GM12878 (cell line): ENCODE results near the gene RPS6KC1. TPM values are rescaled to one million over a fixed set of nuclear protein-coding genes. Genes with fewer than 3 reads are reported as not detected.

ENCODE experiments used
- ATAC-seq: fragments of 200-7000 bp; cut with Tn5 transposase; 3 replicates; pipeline ENCODE4 v1.9.1; 2020; ENCODE audit warnings: mild to moderate bottlenecking, moderate library complexity
- BruUV-seq: library from RNA; stranded (reverse); fragments of 400-500 nt; replicated peaks from 2 replicates; lab custom pipeline; 2021; lab: Mats Ljungman, UMichigan
- CTCF ChIA-PET: fragments of 300-600 bp; sonication (Branson Sonifier 250); formaldehyde crosslinking; extraction: SDS; loops from one replicate; lab custom pipeline; 2021; ENCODE audit warnings: inconsistent platforms; lab: Yijun Ruan, JAX
- POLR2A ChIA-PET: fragments of 350-600 bp; formaldehyde crosslinking; extraction: SDS; loops from one replicate; lab custom pipeline; 2021; ENCODE audit warnings: inconsistent platforms; lab: Charles Lee
- RAD21 ChIA-PET: fragments of 300-600 bp; sonication (Branson Sonifier 250); formaldehyde crosslinking; loops from one replicate; lab custom pipeline; 2023; ENCODE audit warnings: antibody characterized with exemption; ENCODE audit not compliant: unreplicated experiment; lab: Charles Lee
- SMC1A ChIA-PET: fragments of 300-600 bp; sonication (Branson Sonifier 250); formaldehyde crosslinking; loops from one replicate; lab custom pipeline; 2023; ENCODE audit not compliant: unreplicated experiment, uncharacterized antibody; lab: Charles Lee
- DNase-seq: peaks from one replicate; pipeline ENCODE4 v3.0.0-alpha.2; 2011; ENCODE audit warnings: low read depth, low spot score
- FAIRE-seq: peaks from 3 replicates; lab custom pipeline; 2011; peaks lifted over from hg19 to GRCh38; lab: Jason Lieb, UNC
- H2AFZ ChIP-seq: 2 replicates; pipeline ENCODE4 v1.6.0; 2011; ENCODE audit warnings: low read depth, low read length, control low read depth; ENCODE audit not compliant: control insufficient read depth
- H3K27ac ChIP-seq: 2 replicates; pipeline ENCODE4 v1.5.1; 2011; ENCODE audit warnings: control low read depth; ENCODE audit not compliant: control insufficient read depth, insufficient read depth
- H3K27me3 ChIP-seq, 2 experiments: replicated peaks in 1 of 2; 2 replicates each; pipeline versions ENCODE4 v1.6.0 to v1.6.1; 2011; ENCODE audit warnings: low read length in 1 of 2; ENCODE audit not compliant: control insufficient read depth in 2 of 2, insufficient read depth in 2 of 2
- H3K36me3 ChIP-seq, 2 experiments: 2 replicates each; pipeline ENCODE4 v1.5.1; 2011; ENCODE audit warnings: low read length in 1 of 2; ENCODE audit not compliant: control insufficient read depth in 2 of 2, insufficient read depth in 2 of 2
- H3K4me1 ChIP-seq: 2 replicates; pipeline ENCODE4 v1.6.1; 2011; ENCODE audit warnings: mild to moderate bottlenecking, low read length, moderate library complexity, mixed read lengths; ENCODE audit not compliant: control insufficient read depth, insufficient read depth
- H3K4me2 ChIP-seq: 2 replicates; pipeline ENCODE4 v1.6.0; 2011; ENCODE audit warnings: control low read depth; ENCODE audit not compliant: control insufficient read depth, insufficient read depth
- H3K4me3 ChIP-seq: fragments of 200-600 bp; sonication (generic); 2 replicates; pipeline ENCODE4 v1.5.1; 2016
- H3K79me2 ChIP-seq: 2 replicates; pipeline ENCODE4 v1.6.0; 2011; ENCODE audit warnings: low read length; ENCODE audit not compliant: control insufficient read depth, insufficient read depth
- H3K9ac ChIP-seq: 2 replicates; pipeline ENCODE4 v1.8.0; 2011; ENCODE audit warnings: low read length, control low read depth, mixed read lengths; ENCODE audit not compliant: control insufficient read depth, insufficient read depth
- H3K9me3 ChIP-seq: replicated peaks from 3 replicates; pipeline ENCODE4 v1.5.1; 2011; ENCODE audit warnings: mild to moderate bottlenecking, low read length; ENCODE audit not compliant: control insufficient read depth, insufficient read depth
- H4K20me1 ChIP-seq: 2 replicates; pipeline ENCODE4 v1.6.0; 2011; ENCODE audit not compliant: control insufficient read depth, insufficient read depth
- BRCA1 ChIP-seq: IDR thresholded peaks from 2 replicates; pipeline ENCODE4 v1.6.1; 2011; ENCODE audit warnings: low read depth, low read length, improper control_type of control experiment
- FOXK2 ChIP-seq: fragments of 450-650 bp; IDR thresholded peaks from 2 replicates; pipeline ENCODE4 v1.6.1; 2017; ENCODE audit warnings: mild to moderate bottlenecking, moderate library complexity
- HDAC2 ChIP-seq: fragments of 200-600 bp; sonication (generic); IDR thresholded peaks from 2 replicates; pipeline ENCODE4 v1.6.1; 2017
- HDGF ChIP-seq: fragments of 450-650 bp; IDR thresholded peaks from 2 replicates; pipeline ENCODE4 v1.6.1; 2016; ENCODE audit warnings: antibody characterized with exemption
- POLR2AphosphoS2 ChIP-seq: IDR thresholded peaks from 2 replicates; pipeline ENCODE4 v1.6.1; 2011; ENCODE audit warnings: low read depth, mild to moderate bottlenecking, low read length, improper control_type of control experiment, moderate library complexity
- SMAD1 ChIP-seq: fragments of 450-650 bp; IDR thresholded peaks from 2 replicates; pipeline ENCODE4 v1.6.1; 2018; ENCODE audit warnings: mild to moderate bottlenecking, low read depth; ENCODE audit not compliant: partially characterized antibody
- SUZ12 ChIP-seq: fragments of 200-600 bp; sonication (generic); IDR thresholded peaks from one replicate; pipeline ENCODE4 v1.6.1; 2018; ENCODE audit warnings: antibody characterized with exemption, mild to moderate bottlenecking; ENCODE audit not compliant: unreplicated experiment
- ZNF217 ChIP-seq: fragments of 450-650 bp; IDR thresholded peaks from 2 replicates; pipeline ENCODE4 v1.6.1; 2017; ENCODE audit warnings: antibody characterized with exemption, mild to moderate bottlenecking
- ZNF622 ChIP-seq: fragments of 450-650 bp; IDR thresholded peaks from 2 replicates; pipeline ENCODE4 v1.6.1; 2017; ENCODE audit warnings: mild to moderate bottlenecking, inconsistent platforms
- in situ Hi-C: fragments of 300-500 bp; cut with MboI; formaldehyde crosslinking; loops from 9 replicates; pipeline ENCODE4 v1.14.3; 2018; ENCODE audit warnings: mixed read lengths
- intact Hi-C: fragments of 100-400 bp; cut with micrococcal nuclease; formaldehyde crosslinking; loops from one replicate; pipeline ENCODE4 v1.14.2; 2022; ENCODE audit not compliant: unreplicated experiment
- polyA plus RNA-seq, 11 experiments: library from polyadenylated mRNA; depleted of rRNA in 4 of 11; unstranded in 6 of 11; stranded (reverse) in 5 of 11; fragments of >200 nt; fragmentation: Nextera tagmentation in 4 of 11; fragmentation: Illumina TruSeq in 1 of 11; extraction: Ambion mirVana in 4 of 11; extraction: Trizol in 1 of 11; gene quantifications; 1 replicate in 1 of 11; 2 replicates in 10 of 11; pipeline versions ENCODE4 v1.2.1 to v1.2.3, GENCODE V29; 2011 to 2016; ENCODE audit warnings: inconsistent platforms in 2 of 11, missing spikeins in 2 of 11, low read depth in 1 of 11
- total RNA-seq, 4 experiments: library from RNA; depleted of rRNA in 3 of 4; stranded (reverse); fragments of >200 nt in 3 of 4; fragmentation: Illumina TruSeq in 1 of 4; extraction: Trizol in 1 of 4; gene quantifications; 2 replicates each; pipeline versions ENCODE4 v1.2.1 to v1.2.3, GENCODE V29; 2013 to 2021
- TF ChIP-seq, protein P1 (sequence below): IDR thresholded peaks from 2 replicates; pipeline ENCODE4 v1.6.1; 2012; ENCODE audit warnings: low read depth, low read length, improper control_type of control experiment

Gene RPS6KC1
- total and polyA plus RNA-seq, 10 of the 15 experiments (the other 5 are each of a cell fraction or from before 2014, with no cell fraction given): 2.9 to 17.3 (median 12.2) TPM

- Histone ChIP-seq H3K79me2 (no peaks in the 10 kb centered on the region), H3K4me2 (no peak overlapping the region), H3K4me1 (no peaks in the 10 kb centered on the region), H3K4me3 (no peak overlapping the region), H3K27me3 (no peaks in the 10 kb centered on the region), H3K9ac (no peak overlapping the region), H4K20me1 (no peaks in the 10 kb centered on the region), H2AFZ (no peak overlapping the region), H3K27ac (no peak overlapping the region), H3K36me3 (no peaks in the 10 kb centered on the region), H3K9me3 (no peaks in the 10 kb centered on the region)
- DNase-seq (no peak), FAIRE-seq (no peak), ATAC-seq (no peak)
- ChIA-PET CTCF (interaction anchor here (0.6 to 0.9 kb wide), 8 partner anchors 8 to 877 kb away, joined by 3 to 6 read pairs (median 3); no protein-coding TSS in a partner anchor), POLR2A (no interaction called here), RAD21 (interaction anchor here (0.8 to 1.2 kb wide), 3 partner anchors 11 to 878 kb away, joined by 3 to 4 read pairs (median 3); no protein-coding TSS in a partner anchor), SMC1A (interaction anchor here (1.3 kb wide), 1 partner anchor 954 kb away, joined by 3 read pairs; no protein-coding TSS in a partner anchor)
- in situ Hi-C loops (loop anchor here (10.0 kb wide), 1 partner anchor 879 kb away; no protein-coding TSS in a partner anchor), intact Hi-C loops (no loop called here)
- BruUV-seq: no TSS peak
- no peak for TF ChIP-seq BRCA1
- TF ChIP-seq ZNF622: no peak
- TF ChIP-seq SUZ12: no peak
- TF ChIP-seq HDAC2: no peak
- TF ChIP-seq, protein P1, sequence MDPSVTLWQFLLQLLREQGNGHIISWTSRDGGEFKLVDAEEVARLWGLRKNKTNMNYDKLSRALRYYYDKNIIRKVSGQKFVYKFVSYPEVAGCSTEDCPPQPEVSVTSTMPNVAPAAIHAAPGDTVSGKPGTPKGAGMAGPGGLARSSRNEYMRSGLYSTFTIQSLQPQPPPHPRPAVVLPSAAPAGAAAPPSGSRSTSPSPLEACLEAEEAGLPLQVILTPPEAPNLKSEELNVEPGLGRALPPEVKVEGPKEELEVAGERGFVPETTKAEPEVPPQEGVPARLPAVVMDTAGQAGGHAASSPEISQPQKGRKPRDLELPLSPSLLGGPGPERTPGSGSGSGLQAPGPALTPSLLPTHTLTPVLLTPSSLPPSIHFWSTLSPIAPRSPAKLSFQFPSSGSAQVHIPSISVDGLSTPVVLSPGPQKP: no peak
- no peak for TF ChIP-seq SMAD1
- TF ChIP-seq HDGF: no peak
- no peak for TF ChIP-seq POLR2AphosphoS2
- TF ChIP-seq ZNF217: no peak
- no peak for TF ChIP-seq FOXK2
Observed at GRCh38 chr1:213245260-213245910, 194.3 kb downstream of the RPS6KC1 start.
